Prostate gland (tissue), 2 donors: ENCODE measurements around the gene DERL3. TPM values are rescaled to one million over a fixed set of nuclear protein-coding genes. Genes with fewer than 3 reads are reported as not detected.

Source experiments
- DNase-seq: peaks from one replicate; pipeline ENCODE4 v3.0.0-alpha.2; 2019; ENCODE audit warnings: low spot score
- H3K27ac ChIP-seq, 2 donors: fragments of 200-600 bp; sonication (generic); 2 replicates each; pipeline ENCODE4 v1.5.1; 2017 to 2019
- H3K27me3 ChIP-seq: fragments of 200-600 bp; sonication (generic); replicated peaks from 2 replicates; pipeline ENCODE4 v1.5.1; 2019; ENCODE audit not compliant: insufficient read depth
- H3K36me3 ChIP-seq, 2 donors: fragments of 200-600 bp; sonication (generic); 1 replicate in 1 of 2; 2 replicates in 1 of 2; pipeline versions ENCODE4 v1.5.1 to v1.8.1; 2017 to 2019
- H3K4me1 ChIP-seq: fragments of 200-600 bp; sonication (generic); replicated peaks from 2 replicates; pipeline ENCODE4 v1.5.1; 2019
- H3K4me3 ChIP-seq, 2 donors: fragments of 200-600 bp; sonication (generic); 2 replicates each; pipeline ENCODE4 v1.5.1; 2017 to 2019
- H3K9me3 ChIP-seq: fragments of 200-600 bp; sonication (generic); 2 replicates; pipeline ENCODE4 v1.5.1; 2017
- POLR2A ChIP-seq: fragments of 450-650 bp; IDR thresholded peaks from one replicate; pipeline ENCODE4 v1.6.1; 2016; ENCODE audit warnings: antibody characterized with exemption, mild to moderate bottlenecking
- POLR2AphosphoS5 ChIP-seq: sonication (generic); formaldehyde crosslinking; IDR thresholded peaks from one replicate; pipeline ENCODE4 v1.6.1; 2017; ENCODE audit warnings: antibody characterized with exemption
- WGBS: methylation state at CpG from one replicate; pipeline ENCODE4 v1.1.5; 2018; 5-methylcytosine and 5-hydroxymethylcytosine counted together
- intact Hi-C: fragments of 100-400 bp; cut with DNase I; formaldehyde crosslinking; loops from one replicate; pipeline ENCODE4 v1.14.2; 2022
- total RNA-seq, 2 donors: library from RNA; depleted of rRNA; stranded (reverse); fragments of >200 nt; gene quantifications; one replicate each; pipeline ENCODE4 v1.1.0, GENCODE V29; 2016
- TF ChIP-seq, protein P1 (sequence below), 4 experiments: fragments of 200-600 bp in 2 of 4; fragments of 450-650 bp in 2 of 4; sonication (generic) in 2 of 4; IDR thresholded peaks; 1 replicate in 3 of 4; 2 replicates in 1 of 4; pipeline ENCODE4 v1.5.1; 2016 to 2019; ENCODE audit warnings: antibody characterized with exemption in 4 of 4, mild to moderate bottlenecking in 2 of 4, moderate library complexity in 2 of 4

Gene DERL3
- total RNA-seq, 2 donors from 2014 or later, result 6.9 TPM; not detected in 1

- Histone ChIP-seq H3K4me1 (peaks cover 5% of the 10 kb centered on the region), H3K4me3 (no peak overlapping the region), H3K36me3 (no peaks in the 10 kb centered on the region), H3K9me3 (no peaks in the 10 kb centered on the region), H3K27me3 (no peaks in the 10 kb centered on the region), H3K27ac (no peak overlapping the region)
- WGBS, result 80% methylated on average over 18 of the region's 18 CpGs
- TF ChIP-seq POLR2A, result no peak
- TF ChIP-seq POLR2AphosphoS5, result no peak
- TF ChIP-seq, protein P1, sequence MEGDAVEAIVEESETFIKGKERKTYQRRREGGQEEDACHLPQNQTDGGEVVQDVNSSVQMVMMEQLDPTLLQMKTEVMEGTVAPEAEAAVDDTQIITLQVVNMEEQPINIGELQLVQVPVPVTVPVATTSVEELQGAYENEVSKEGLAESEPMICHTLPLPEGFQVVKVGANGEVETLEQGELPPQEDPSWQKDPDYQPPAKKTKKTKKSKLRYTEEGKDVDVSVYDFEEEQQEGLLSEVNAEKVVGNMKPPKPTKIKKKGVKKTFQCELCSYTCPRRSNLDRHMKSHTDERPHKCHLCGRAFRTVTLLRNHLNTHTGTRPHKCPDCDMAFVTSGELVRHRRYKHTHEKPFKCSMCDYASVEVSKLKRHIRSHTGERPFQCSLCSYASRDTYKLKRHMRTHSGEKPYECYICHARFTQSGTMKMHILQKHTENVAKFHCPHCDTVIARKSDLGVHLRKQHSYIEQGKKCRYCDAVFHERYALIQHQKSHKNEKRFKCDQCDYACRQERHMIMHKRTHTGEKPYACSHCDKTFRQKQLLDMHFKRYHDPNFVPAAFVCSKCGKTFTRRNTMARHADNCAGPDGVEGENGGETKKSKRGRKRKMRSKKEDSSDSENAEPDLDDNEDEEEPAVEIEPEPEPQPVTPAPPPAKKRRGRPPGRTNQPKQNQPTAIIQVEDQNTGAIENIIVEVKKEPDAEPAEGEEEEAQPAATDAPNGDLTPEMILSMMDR (IDR thresholded peaks at IDR 0.05), result no peak
- intact Hi-C loops, result loop anchor here (5.0 kb wide), 3 partner anchors 60 to 445 kb away; partner anchors contain the start of gene SMARCB1
- DNase-seq, result no peak
Measured at GRCh38 chr22:23847310-23847920, 8.6 kb upstream of the DERL3 start.

- intact Hi-C loops, result loop anchor here (5.0 kb wide), 3 partner anchors 59 to 444 kb away; partner anchors contain the start of gene SMARCB1
- peak overlapping the region in 1 of 2 donors; percentile 22 for H3K27ac ChIP-seq
- no peak for DNase-seq
- no peaks in the 10 kb centered on the region for H3K36me3 ChIP-seq
- no peaks in the 10 kb centered on the region for H3K9me3 ChIP-seq
- no peak overlapping the region for H3K4me3 ChIP-seq
- peaks cover 5% of the 10 kb centered on the region for H3K4me1 ChIP-seq
- 56% methylated on average over 7 of the region's 7 CpGs for WGBS
- H3K27me3 ChIP-seq, result no peaks in the 10 kb centered on the region
- TF ChIP-seq POLR2A, result no peak
- no peak for TF ChIP-seq POLR2AphosphoS5
- TF ChIP-seq, protein P1 (IDR thresholded peaks at IDR 0.05), result no peak
Measured at GRCh38 chr22:23846081-23846469, 7.3 kb upstream of the DERL3 start.

DNA sequence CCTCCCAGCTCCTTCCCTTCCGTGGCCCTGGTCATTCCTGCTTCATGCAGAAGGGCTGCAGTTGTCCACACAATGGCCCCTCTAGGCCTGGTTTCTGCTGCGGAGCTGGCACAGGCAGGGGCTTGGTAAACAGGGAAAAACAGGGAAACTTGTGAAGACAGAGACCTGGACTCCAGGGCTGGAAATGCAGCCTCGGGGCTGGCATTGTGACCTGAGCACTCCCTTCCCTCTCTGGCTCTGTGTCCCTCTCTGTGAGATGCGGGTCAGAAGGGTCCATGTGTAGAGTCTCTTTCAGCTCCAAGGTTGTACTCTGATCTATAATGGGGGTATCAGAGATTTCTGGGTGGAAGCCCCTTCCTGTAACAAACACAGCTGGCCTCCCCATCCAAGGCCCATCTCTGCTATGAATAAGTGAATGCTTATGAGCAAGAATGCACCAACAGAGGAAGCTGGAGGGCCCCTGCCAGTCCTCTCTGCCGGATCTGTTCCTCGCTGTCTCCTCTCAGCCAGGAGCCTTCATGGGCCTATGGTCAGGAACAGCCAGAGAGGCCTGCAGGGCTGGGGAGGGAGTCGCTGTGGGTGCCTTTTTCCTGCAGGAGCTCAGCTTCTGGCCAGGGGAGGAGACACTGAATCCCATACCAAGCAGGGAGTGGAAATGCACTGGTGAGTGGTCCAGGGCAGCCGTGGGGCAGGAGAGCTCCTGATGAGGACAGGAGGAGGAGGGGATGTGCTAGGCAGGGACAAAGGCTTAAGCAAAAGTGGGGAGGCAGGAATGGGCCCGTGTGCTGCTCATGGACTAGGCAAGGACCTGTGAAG is 6.7 kb upstream of the DERL3 start:
- intact Hi-C loops, result loop anchor here (5.0 kb wide), 3 partner anchors 58 to 443 kb away; partner anchors contain the start of gene SMARCB1
- WGBS, result 57% methylated on average over 9 of the region's 9 CpGs
- Histone ChIP-seq H3K27ac (peak overlapping the region in 1 of 2 donors; percentile 22), H3K4me3 (no peak overlapping the region), H3K9me3 (no peaks in the 10 kb centered on the region), H3K36me3 (no peaks in the 10 kb centered on the region), H3K27me3 (no peaks in the 10 kb centered on the region), H3K4me1 (peaks cover 5% of the 10 kb centered on the region)
- TF ChIP-seq, protein P1 (IDR thresholded peaks at IDR 0.05), result no peak
- TF ChIP-seq POLR2A (no peak), POLR2AphosphoS5 (no peak)
- no peak for DNase-seq

GRCh38 chr22:23844739-23845202 is 6.0 kb upstream of the DERL3 start:
- Histone ChIP-seq H3K36me3 (no peaks in the 10 kb centered on the region), H3K4me3 (no peak overlapping the region), H3K4me1 (peaks cover 5% of the 10 kb centered on the region), H3K27me3 (no peaks in the 10 kb centered on the region), H3K9me3 (no peaks in the 10 kb centered on the region), H3K27ac (no peak overlapping the region)
- no peak for DNase-seq
- WGBS, result 74% methylated on average over 8 of the region's 8 CpGs
- no peak for TF ChIP-seq POLR2AphosphoS5
- TF ChIP-seq POLR2A, result no peak
- TF ChIP-seq, protein P1 (IDR thresholded peaks at IDR 0.05), result no peak
- intact Hi-C loops, result loop anchor here (5.0 kb wide), 3 partner anchors 57 to 442 kb away; partner anchors contain the start of gene SMARCB1
